Neutrophil (primary cell): Measurements from ENCODE around the gene STT3B.

Source experiments
- H3K27ac ChIP-seq: fragments of 200-600 bp; sonication (generic); 2 replicates; pipeline ENCODE4 v1.5.1; 2016; ENCODE audit warnings: mild to moderate bottlenecking, moderate library complexity
- H3K27me3 ChIP-seq: fragments of 200-600 bp; sonication (generic); 2 replicates; pipeline ENCODE4 v1.6.0; 2016; ENCODE audit warnings: mild to moderate bottlenecking
- H3K36me3 ChIP-seq: fragments of 200-600 bp; sonication (generic); 2 replicates; pipeline ENCODE4 v1.5.1; 2017
- H3K4me1 ChIP-seq, 2 experiments: fragments of 200-600 bp in 1 of 2; sonication (generic) in 1 of 2; 1 replicate in 1 of 2; 2 replicates in 1 of 2; pipeline versions ENCODE4 v1.5.1 to v1.6.1; 2013 to 2016; ENCODE audit warnings: low read depth in 1 of 2, low read length in 1 of 2, mild to moderate bottlenecking in 1 of 2, moderate library complexity in 1 of 2; ENCODE audit not compliant: control insufficient read depth in 1 of 2, insufficient read depth in 1 of 2
- H3K4me3 ChIP-seq, 2 experiments: fragments of 200-600 bp in 1 of 2; sonication (generic) in 1 of 2; 1 replicate in 1 of 2; 2 replicates in 1 of 2; pipeline ENCODE4 v1.5.1; 2013 to 2016; ENCODE audit warnings: low read depth in 1 of 2, low read length in 1 of 2, mild to moderate bottlenecking in 1 of 2, moderate library complexity in 1 of 2
- H3K9me3 ChIP-seq: fragments of 200-600 bp; sonication (generic); 2 replicates; pipeline ENCODE4 v1.5.1; 2016
- TF ChIP-seq, protein P1 (sequence below): fragments of 200-600 bp; sonication (generic); IDR thresholded peaks from 2 replicates; pipeline ENCODE4 v1.5.1; 2016; ENCODE audit warnings: antibody characterized with exemption

The STT3B gene

DNA sequence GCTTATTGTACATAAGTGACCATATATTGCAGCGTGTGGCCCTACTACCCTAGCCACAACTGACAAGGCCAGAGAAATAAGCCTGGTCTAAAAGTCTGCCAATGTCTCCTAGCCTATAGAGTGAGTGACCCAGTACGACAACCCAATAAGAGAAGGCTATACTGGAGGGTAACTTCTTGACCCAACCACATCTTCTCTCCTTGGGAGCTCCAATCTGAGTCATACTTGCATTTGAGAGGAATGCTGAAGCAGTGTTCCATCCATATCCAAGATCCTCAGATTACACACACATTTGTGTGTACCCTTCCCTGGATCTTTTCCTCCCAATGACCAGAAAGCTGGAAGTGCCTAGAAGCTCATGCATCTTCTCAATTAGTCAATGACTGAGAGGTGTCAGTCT lies 11.3 kb upstream of the STT3B start:
- Histone ChIP-seq H3K4me3 (no peak overlapping the region), H3K9me3 (no peaks in the 10 kb centered on the region), H3K36me3 (no peaks in the 10 kb centered on the region), H3K27ac (peak overlapping the region; percentile 85), H3K27me3 (no peaks in the 10 kb centered on the region), H3K4me1 (peaks cover 17 to 19% of the 10 kb centered on the region in 2 experiments)
- TF ChIP-seq, protein P1, sequence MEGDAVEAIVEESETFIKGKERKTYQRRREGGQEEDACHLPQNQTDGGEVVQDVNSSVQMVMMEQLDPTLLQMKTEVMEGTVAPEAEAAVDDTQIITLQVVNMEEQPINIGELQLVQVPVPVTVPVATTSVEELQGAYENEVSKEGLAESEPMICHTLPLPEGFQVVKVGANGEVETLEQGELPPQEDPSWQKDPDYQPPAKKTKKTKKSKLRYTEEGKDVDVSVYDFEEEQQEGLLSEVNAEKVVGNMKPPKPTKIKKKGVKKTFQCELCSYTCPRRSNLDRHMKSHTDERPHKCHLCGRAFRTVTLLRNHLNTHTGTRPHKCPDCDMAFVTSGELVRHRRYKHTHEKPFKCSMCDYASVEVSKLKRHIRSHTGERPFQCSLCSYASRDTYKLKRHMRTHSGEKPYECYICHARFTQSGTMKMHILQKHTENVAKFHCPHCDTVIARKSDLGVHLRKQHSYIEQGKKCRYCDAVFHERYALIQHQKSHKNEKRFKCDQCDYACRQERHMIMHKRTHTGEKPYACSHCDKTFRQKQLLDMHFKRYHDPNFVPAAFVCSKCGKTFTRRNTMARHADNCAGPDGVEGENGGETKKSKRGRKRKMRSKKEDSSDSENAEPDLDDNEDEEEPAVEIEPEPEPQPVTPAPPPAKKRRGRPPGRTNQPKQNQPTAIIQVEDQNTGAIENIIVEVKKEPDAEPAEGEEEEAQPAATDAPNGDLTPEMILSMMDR, result no peak

DNA sequence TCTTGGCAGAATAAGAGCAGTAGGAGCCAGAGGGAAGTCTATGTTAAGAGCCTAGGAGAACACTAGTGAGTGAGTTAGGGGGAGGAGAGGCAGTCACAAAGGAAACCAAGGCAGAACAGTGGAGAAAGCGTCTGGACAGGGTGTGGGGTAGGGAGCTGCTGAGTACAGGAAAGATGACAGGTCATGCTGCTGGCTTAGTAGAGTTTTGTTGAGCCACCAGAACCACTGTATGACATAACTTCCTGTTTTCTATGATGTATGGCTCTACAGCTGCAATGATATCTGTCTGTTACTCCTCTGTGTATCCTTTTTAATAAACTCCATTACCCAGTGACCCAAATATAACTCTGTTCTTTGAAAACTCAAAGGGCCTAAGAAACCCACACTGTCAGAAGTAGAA lies 10.6 kb upstream of the STT3B start:
- peak overlapping the region; percentile 85 for H3K27ac ChIP-seq
- H3K9me3 ChIP-seq, result no peaks in the 10 kb centered on the region
- TF ChIP-seq, protein P1, result no peak
- peaks cover 17 to 19% of the 10 kb centered on the region in 2 experiments for H3K4me1 ChIP-seq
- H3K4me3 ChIP-seq, result peak overlapping the region in 1 of 2 experiments; percentile 19
- no peaks in the 10 kb centered on the region for H3K36me3 ChIP-seq
- H3K27me3 ChIP-seq, result no peaks in the 10 kb centered on the region

DNA sequence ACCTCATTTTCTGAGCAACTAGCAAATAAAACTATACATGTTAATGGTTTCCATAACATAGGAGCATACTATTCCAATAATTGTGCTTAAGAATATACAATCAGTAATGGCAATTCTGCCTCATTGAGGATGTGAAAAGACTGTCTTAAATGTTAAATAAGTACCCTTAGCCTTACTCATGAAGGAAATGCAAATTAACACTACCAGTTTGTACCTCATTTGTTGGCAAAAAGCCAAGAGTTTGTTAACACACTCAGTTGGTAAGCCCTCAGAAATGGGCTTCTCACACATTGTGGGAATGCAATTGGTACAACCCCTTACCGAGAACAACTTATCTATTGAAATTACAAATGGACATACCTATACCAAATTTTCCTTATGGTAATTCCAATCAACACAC lies 9.2 kb upstream of the STT3B start:
- no peak overlapping the region for H3K4me3 ChIP-seq
- peaks cover 17 to 19% of the 10 kb centered on the region in 2 experiments for H3K4me1 ChIP-seq
- no peaks in the 10 kb centered on the region for H3K36me3 ChIP-seq
- H3K9me3 ChIP-seq, result no peaks in the 10 kb centered on the region
- H3K27me3 ChIP-seq, result no peaks in the 10 kb centered on the region
- TF ChIP-seq, protein P1, result no peak
- H3K27ac ChIP-seq, result no peak overlapping the region

DNA sequence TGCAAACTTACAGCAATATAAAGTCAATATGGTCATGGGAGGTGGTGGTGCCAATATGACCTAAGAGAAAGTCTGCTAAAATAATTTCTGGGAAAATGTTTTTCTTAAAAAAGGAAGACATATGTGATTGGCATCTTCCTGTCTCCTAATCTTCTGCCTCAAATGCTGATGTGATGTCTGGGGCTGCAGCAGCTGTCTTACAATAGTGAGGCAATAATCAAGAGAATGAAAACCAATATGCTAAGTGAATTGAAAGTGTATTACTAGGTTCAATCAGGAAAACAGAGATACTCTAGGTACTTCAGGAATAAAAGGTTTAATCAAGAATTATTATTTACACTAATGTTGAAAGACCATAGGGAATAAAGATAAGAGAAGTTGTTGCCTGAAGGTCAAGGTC lies 7.2 kb upstream of the STT3B start:
- peaks cover 22 to 23% of the 10 kb centered on the region in 2 experiments for H3K4me1 ChIP-seq
- H3K36me3 ChIP-seq, result no peaks in the 10 kb centered on the region

DNA sequence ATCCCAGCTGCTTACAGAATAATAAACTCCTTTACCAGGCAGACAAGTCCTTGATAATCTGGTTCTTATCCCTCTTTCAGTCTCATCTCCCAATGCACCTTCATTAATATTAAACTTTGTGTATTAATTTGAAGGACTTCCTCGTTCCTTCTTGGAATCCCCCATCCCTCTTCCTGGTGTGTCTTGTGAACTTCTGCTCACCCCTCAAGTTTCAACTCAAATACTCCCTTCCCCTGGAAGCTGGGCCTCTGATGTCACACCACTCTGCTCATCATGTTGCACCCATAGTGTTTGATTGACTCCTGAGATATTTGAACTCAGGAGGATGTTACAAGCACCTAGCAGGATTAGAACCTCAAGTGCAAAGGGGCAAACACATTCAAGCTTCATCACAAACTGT lies 3.3 kb upstream of the STT3B start:
- H3K4me1 ChIP-seq, result peaks cover 19 to 25% of the 10 kb centered on the region in 2 experiments
- H3K9me3 ChIP-seq, result no peaks in the 10 kb centered on the region
- TF ChIP-seq, protein P1, result no peak
- H3K27ac ChIP-seq, result no peak overlapping the region
- no peaks in the 10 kb centered on the region for H3K27me3 ChIP-seq
- no peaks in the 10 kb centered on the region for H3K36me3 ChIP-seq
- no peak overlapping the region for H3K4me3 ChIP-seq

More for the DNA sequence above, 7.2 kb upstream of the STT3B start:
- TF ChIP-seq, protein P1, result no peak
- Histone ChIP-seq H3K9me3 (no peaks in the 10 kb centered on the region), H3K4me3 (no peak overlapping the region), H3K27ac (no peak overlapping the region), H3K27me3 (no peaks in the 10 kb centered on the region)
